Measurements from ENCODE around the gene SCO2. TPM values are rescaled to one million over a fixed set of nuclear protein-coding genes. Genes with fewer than 3 reads are reported as not detected.

Gene SCO2
- total RNA-seq, 4 donors from 2014 or later, result 5.1 to 14.9 (median 6.7) TPM

- Histone ChIP-seq H3K4me1 (peaks cover 56 to 69% (median 57%) of the 10 kb centered on the region in 3 donors), H3K27me3 (peaks cover 0 to 6% (median 0%) of the 10 kb centered on the region in 4 donors), H3K9me3 (no peaks in the 10 kb centered on the region), H3K4me3 (peak overlapping the region; percentile 65 to 84 (median 76)), H3K36me3 (no peaks in the 10 kb centered on the region), H3K27ac (peak overlapping the region; percentile 94 to 95 (median 94))
- TF ChIP-seq CTCF (IDR thresholded peaks at IDR 0.05) (no peak), POLR2A (IDR thresholded peaks at IDR 0.05) (no peak)
- intact Hi-C loops (cut with DNase I), result no loop called here
- 4 to 6% methylated on average over 15 to 20 of the region's 62 CpGs for WGBS, 2 donors
- DNase-seq, result no peak
Observed at GRCh38 chr22:50473855-50474671, 51.3 kb downstream of the SCO2 start.

Other genes starting within 250 kb of the SCO2 start
- gene PLXNB2, start 218.0 kb downstream of the SCO2 start, total RNA-seq, result 100 to 1,000 TPM in 3 of 4 donors, 10 to 100 TPM in 1; 80.9 to 231 (median 129) TPM
- 1 to 10 TPM in 3 of 4 donors, under 1 TPM in 1; 0.88 to 3.6 (median 2.9) TPM for gene DENND6B, start 198.6 kb downstream of the SCO2 start, total RNA-seq
- gene PPP6R2, start 182.3 kb downstream of the SCO2 start, total RNA-seq, result 10 to 100 TPM; 35.6 to 50.8 (median 45.6) TPM
- gene SBF1, start 50.6 kb downstream of the SCO2 start, total RNA-seq, result 10 to 100 TPM; 38.3 to 92.0 (median 63.4) TPM
- 1 to 10 TPM in 2 of 4 donors, under 1 TPM in 2; under 0.01 to 1.9 (median 0.89) TPM for gene ADM2, start 44.1 kb downstream of the SCO2 start, total RNA-seq
- gene MIOX, start 38.7 kb downstream of the SCO2 start, total RNA-seq, result not detected
- 10 to 100 TPM; 35.4 to 65.0 (median 46.2) TPM for gene LMF2, start 17.9 kb downstream of the SCO2 start, total RNA-seq
- 10 to 100 TPM; 30.2 to 42.6 (median 38.5) TPM for gene NCAPH2, start 17.4 kb downstream of the SCO2 start, total RNA-seq
- 100 to 1,000 TPM in 2 of 4 donors, 10 to 100 TPM in 2; 86.0 to 281 (median 137) TPM for gene TYMP, start 4.4 kb upstream of the SCO2 start, total RNA-seq
- under 1 TPM; 0.26 to 0.53 (median 0.40) TPM for gene KLHDC7B, start 20.3 kb upstream of the SCO2 start, total RNA-seq
- gene SYCE3, start 37.3 kb upstream of the SCO2 start, total RNA-seq, result 1 to 10 TPM in 1 of 4 donors, not detected in 3; 1.8 TPM
- 10 to 100 TPM in 1 of 4 donors, 1 to 10 TPM in 3; 3.5 to 17.6 (median 8.2) TPM for gene CPT1B, start 52.8 kb upstream of the SCO2 start, total RNA-seq
- gene CHKB, start 57.3 kb upstream of the SCO2 start, total RNA-seq, result 10 to 100 TPM; 16.7 to 51.2 (median 35.4) TPM
- 1 to 10 TPM; 1.3 to 2.9 (median 1.7) TPM for gene MAPK8IP2, start 75.2 kb upstream of the SCO2 start, total RNA-seq
- gene ARSA, start 102.6 kb upstream of the SCO2 start, total RNA-seq, result 10 to 100 TPM; 18.7 to 47.0 (median 28.6) TPM
- gene SHANK3, start 147.2 kb upstream of the SCO2 start, total RNA-seq, result 1 to 10 TPM; 3.7 to 5.9 (median 4.5) TPM
- gene ACR, start 212.6 kb upstream of the SCO2 start, total RNA-seq, result not detected